ENCODE results near the gene RCAN2. TPM values are rescaled to one million over a fixed set of nuclear protein-coding genes. Genes with fewer than 3 reads are reported as not detected.
A peak's percentile ranks its signal among the peaks of the same experiment; 100 is the strongest.

Gene RCAN2
- total and polyA plus RNA-seq, 9 of the 15 experiments (the other 6 are each of a cell fraction or from before 2014, with no cell fraction given): 0.04 TPM; not detected in 8

DNA sequence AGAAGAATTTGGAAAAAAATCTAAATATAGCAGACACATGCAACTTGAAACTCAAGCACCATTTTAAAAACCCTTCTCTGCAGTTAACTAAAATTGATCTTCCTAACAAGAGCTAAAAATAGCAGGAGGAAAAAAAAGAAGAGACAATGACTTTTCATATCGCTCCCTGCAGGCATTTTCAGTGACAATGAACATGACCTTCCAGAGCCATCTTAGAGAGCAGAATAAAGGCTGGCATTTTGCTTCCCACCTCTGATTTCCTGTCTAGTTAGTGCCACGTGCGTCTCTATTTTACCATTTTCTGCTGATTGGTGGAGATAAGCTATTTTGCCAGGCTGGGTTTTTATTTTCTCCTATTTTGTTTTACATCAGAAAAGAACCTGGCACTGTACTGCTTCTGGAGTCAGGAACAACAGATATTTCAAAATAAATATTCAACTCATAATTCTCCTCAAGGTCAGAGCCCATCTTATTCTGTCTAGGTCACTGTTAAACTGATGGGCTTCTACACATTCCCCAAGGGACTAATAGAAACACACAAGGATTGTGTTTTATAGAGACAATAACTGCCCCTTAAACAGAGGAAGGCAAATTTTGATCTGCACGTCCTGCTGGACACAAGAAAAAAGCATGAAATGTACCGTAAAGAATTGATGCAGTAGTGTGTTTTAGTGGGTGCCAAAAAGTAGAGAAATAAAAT is 250.2 kb downstream of the RCAN2 start:
- ATAC-seq: no peak
- Histone ChIP-seq H3K4me3 (no peak overlapping the region), H3K27ac (ENCODE audit: extremely low read depth, low read depth, low read length) (no peak overlapping the region), H2AFZ (ENCODE audit: low read depth, low read length) (no peak overlapping the region), H3K27me3 (ENCODE audit: control insufficient read depth in 2 of 2, insufficient read depth in 2 of 2, low read length in 2 of 2) (no peaks in the 10 kb centered on the region), H3K79me2 (ENCODE audit: control insufficient read depth, insufficient read depth, low read length) (no peaks in the 10 kb centered on the region), H3K4me1 (replicated peaks in 1 of 2; ENCODE audit: control insufficient read depth in 2 of 2, insufficient read depth in 2 of 2, low read length in 2 of 2) (no peaks in the 10 kb centered on the region), H3K9me3 (replicated peaks; ENCODE audit: control insufficient read depth, insufficient read depth, low read depth, low read length) (no peaks in the 10 kb centered on the region; the same call in 1 of the 2 replicates), H3K36me3 (ENCODE audit: control insufficient read depth, insufficient read depth, low read length) (no peaks in the 10 kb centered on the region), H3K4me2 (ENCODE audit: insufficient read depth, low read length) (no peak overlapping the region), H3K9me1 (ENCODE audit: control insufficient read depth, insufficient read depth, low read length) (no peaks in the 10 kb centered on the region), H3K9ac (ENCODE audit: insufficient read depth in 1 of 2, low read depth in 2 of 2, low read length in 2 of 2) (no peak overlapping the region), H4K20me1 (replicated peaks; ENCODE audit: control insufficient read depth, insufficient read depth, low read length) (no peaks in the 10 kb centered on the region)
- BruUV-seq (replicated peaks): no TSS peak
- FAIRE-seq: peak; percentile 42
- in situ Hi-C loops (cut with MboI) (no loop called here), intact Hi-C loops (cut with micrococcal nuclease) (no loop called here)
- ChIA-PET CTCF (ENCODE audit: low intra/inter-chr PET ratio) (no interaction called here), POLR2A (no interaction called here)
- WGBS (ENCODE audit: insufficient coverage, low coverage, missing lambda C conversion rate): 3% methylated on average over 5 of the region's 5 CpGs
- no peak for DNase-seq (ENCODE audit: extremely low read depth in 1 of 4, low spot score in 3 of 4)
- TF ChIP-seq STAT6 (CRISPR knock-in tag; IDR thresholded peaks at IDR 0.05) (no peak), MGA (IDR thresholded peaks at IDR 0.05) (no peak), NFIC (IDR thresholded peaks at IDR 0.05) (no peak), ZNF316 (IDR thresholded peaks at IDR 0.05) (no peak), ZKSCAN1 (IDR thresholded peaks at IDR 0.05; ENCODE audit: low read depth, low read length) (no peak), HOXB6 (CRISPR knock-in tag; IDR thresholded peaks at IDR 0.05; ENCODE audit: borderline replicate concordance) (no peak), NEUROD1 (IDR thresholded peaks at IDR 0.05; ENCODE audit: borderline replicate concordance, low read depth, low read length, partially characterized antibody) (no peak), ZNF23 (CRISPR knock-in tag; IDR thresholded peaks at IDR 0.05) (no peak)

Measured in K562 (cell line).